Measurements from ENCODE around the gene HPCAL4. TPM values are rescaled to one million over a fixed set of nuclear protein-coding genes. Genes with fewer than 3 reads are reported as not detected.

HPCAL4 gene
- total and polyA plus RNA-seq, 2 donors from 2014 or later, result 3.9 to 5.2 TPM

GRCh38 chr1:39698568-39698967 lies 7.3 kb upstream of the HPCAL4 start:
- Histone ChIP-seq H3K27ac (ENCODE audit: low read depth in 2 of 2, low read length in 2 of 2) (no peak overlapping the region), H3K4me3 (ENCODE audit: low read length in 3 of 3) (no peak overlapping the region), H3K4me1 (ENCODE audit: control insufficient read depth in 2 of 3, insufficient read depth in 2 of 3, low read depth in 1 of 3, low read length in 3 of 3) (peaks cover 0 to 11% (median 0%) of the 10 kb centered on the region in 3 donors), H3K27me3 (ENCODE audit: control insufficient read depth, insufficient read depth, low read length) (peaks cover 3% of the 10 kb centered on the region), H3K36me3 (ENCODE audit: control insufficient read depth in 2 of 3, insufficient read depth in 3 of 3, low read length in 3 of 3) (no peaks in the 10 kb centered on the region), H3K9me3 (ENCODE audit: control insufficient read depth in 2 of 3, insufficient read depth in 1 of 3, low read length in 3 of 3) (no peaks in the 10 kb centered on the region), H3K9ac (ENCODE audit: low read length in 3 of 3) (no peak overlapping the region)
- DNase-seq (peak in 1 of 5 donors; percentile 13), FAIRE-seq (no peak)
- intact Hi-C loops (cut with DNase I), result no loop called here
- TF ChIP-seq CTCF (IDR thresholded peaks at IDR 0.05; ENCODE audit: borderline replicate concordance, extremely low read depth, insufficient read depth), result no peak

- Histone ChIP-seq H3K36me3 (ENCODE audit: control insufficient read depth in 2 of 3, insufficient read depth in 3 of 3, low read length in 3 of 3) (no peaks in the 10 kb centered on the region), H3K4me1 (ENCODE audit: control insufficient read depth in 2 of 3, insufficient read depth in 2 of 3, low read depth in 1 of 3, low read length in 3 of 3) (peaks cover 0 to 7% (median 0%) of the 10 kb centered on the region in 3 donors), H3K9me3 (ENCODE audit: control insufficient read depth in 2 of 3, insufficient read depth in 1 of 3, low read length in 3 of 3) (no peaks in the 10 kb centered on the region), H3K4me3 (ENCODE audit: low read length in 3 of 3) (no peak overlapping the region), H3K27ac (ENCODE audit: low read depth in 2 of 2, low read length in 2 of 2) (no peak overlapping the region), H3K9ac (ENCODE audit: low read length in 3 of 3) (no peak overlapping the region), H3K27me3 (ENCODE audit: control insufficient read depth, insufficient read depth, low read length) (peaks cover 15% of the 10 kb centered on the region)
- DNase-seq (no peak), FAIRE-seq (no peak)
- TF ChIP-seq CTCF (IDR thresholded peaks at IDR 0.05; ENCODE audit: borderline replicate concordance, extremely low read depth, insufficient read depth), result no peak
- intact Hi-C loops (cut with DNase I), result no loop called here
Measured at GRCh38 chr1:39696448-39696847, 5.2 kb upstream of the HPCAL4 start.

GRCh38 chr1:39695016-39695415 lies 3.8 kb upstream of the HPCAL4 start:
- H3K27ac ChIP-seq (ENCODE audit: low read depth in 2 of 2, low read length in 2 of 2), result no peak overlapping the region
- intact Hi-C loops (cut with DNase I), result no loop called here
- H3K9me3 ChIP-seq (ENCODE audit: control insufficient read depth in 2 of 3, insufficient read depth in 1 of 3, low read length in 3 of 3), result no peaks in the 10 kb centered on the region
- peaks cover 17% of the 10 kb centered on the region for H3K27me3 ChIP-seq (ENCODE audit: control insufficient read depth, insufficient read depth, low read length)
- H3K9ac ChIP-seq (ENCODE audit: low read length in 3 of 3), result no peak overlapping the region
- no peak for TF ChIP-seq CTCF (IDR thresholded peaks at IDR 0.05; ENCODE audit: borderline replicate concordance, extremely low read depth, insufficient read depth)
- no peak overlapping the region for H3K4me3 ChIP-seq (ENCODE audit: low read length in 3 of 3)
- FAIRE-seq (no peak), DNase-seq (peak in 1 of 5 donors; percentile 11)
- peaks cover 0 to 6% (median 0%) of the 10 kb centered on the region in 3 donors for H3K4me1 ChIP-seq (ENCODE audit: control insufficient read depth in 2 of 3, insufficient read depth in 2 of 3, low read depth in 1 of 3, low read length in 3 of 3)
- no peaks in the 10 kb centered on the region for H3K36me3 ChIP-seq (ENCODE audit: control insufficient read depth in 2 of 3, insufficient read depth in 3 of 3, low read length in 3 of 3)

- Histone ChIP-seq H3K4me1 (ENCODE audit: control insufficient read depth in 2 of 3, insufficient read depth in 2 of 3, low read depth in 1 of 3, low read length in 3 of 3) (peaks cover 0 to 6% (median 0%) of the 10 kb centered on the region in 3 donors), H3K27ac (ENCODE audit: low read depth in 2 of 2, low read length in 2 of 2) (no peak overlapping the region), H3K4me3 (ENCODE audit: low read length in 3 of 3) (no peak overlapping the region), H3K9me3 (ENCODE audit: control insufficient read depth in 2 of 3, insufficient read depth in 1 of 3, low read length in 3 of 3) (no peaks in the 10 kb centered on the region), H3K27me3 (ENCODE audit: control insufficient read depth, insufficient read depth, low read length) (peaks cover 18% of the 10 kb centered on the region), H3K9ac (ENCODE audit: low read length in 3 of 3) (no peak overlapping the region), H3K36me3 (ENCODE audit: control insufficient read depth in 2 of 3, insufficient read depth in 3 of 3, low read length in 3 of 3) (no peaks in the 10 kb centered on the region)
- peak in 1 of 5 donors; percentile 28 for DNase-seq
- TF ChIP-seq CTCF (IDR thresholded peaks at IDR 0.05; ENCODE audit: borderline replicate concordance, extremely low read depth, insufficient read depth), result no peak
- no peak for FAIRE-seq
- intact Hi-C loops (cut with DNase I), result no loop called here
Measured at GRCh38 chr1:39694026-39694425, 2.8 kb upstream of the HPCAL4 start.
